Measurements from ENCODE around the gene BHLHE23.

The BHLHE23 gene

DNA sequence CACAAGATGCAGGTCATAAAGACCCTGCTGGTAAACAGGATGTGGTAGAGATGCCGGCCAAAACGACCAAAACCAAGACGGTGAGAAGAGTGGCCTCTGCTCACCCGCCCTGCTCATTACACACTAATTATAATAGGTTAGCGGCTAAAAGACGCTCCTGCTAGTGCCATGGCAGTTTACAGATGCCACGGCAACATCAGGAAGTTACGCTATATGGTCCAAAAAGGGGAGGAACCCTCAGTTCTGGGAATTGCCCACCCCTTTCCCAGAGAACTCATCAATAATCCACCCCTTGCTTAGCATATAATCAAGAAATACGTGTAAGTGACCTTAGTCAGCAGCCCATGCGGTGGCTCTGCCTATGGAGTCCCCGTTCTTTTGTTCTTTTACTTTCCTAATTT, 17.6 kb downstream of the BHLHE23 start:
- TF ChIP-seq GATA3 (IDR thresholded peaks at IDR 0.05; ENCODE audit: low read depth, low read length) (no peak), GATA2 (IDR thresholded peaks at IDR 0.05; ENCODE audit: low read depth, low read length) (no peak)

DNA sequence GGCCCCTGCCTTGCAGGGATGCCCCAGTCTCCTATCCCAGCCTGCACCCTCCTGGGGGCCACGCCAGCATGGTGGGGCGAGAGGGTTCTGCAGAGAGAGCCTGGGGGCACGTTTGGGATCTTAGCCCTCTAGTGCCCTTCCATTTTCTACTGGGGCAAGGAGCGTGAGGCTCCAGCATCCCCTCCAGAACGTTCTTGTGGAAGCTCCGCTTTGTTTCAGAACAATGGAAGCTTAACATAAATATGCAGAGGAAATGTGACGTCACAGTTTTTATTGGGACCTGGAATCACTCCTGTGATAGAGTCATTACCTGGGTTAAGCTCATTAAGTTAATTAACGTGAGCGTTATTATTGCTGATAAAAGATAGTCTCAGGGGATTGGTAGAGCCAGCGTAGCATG, 19.6 kb downstream of the BHLHE23 start:
- no peak for TF ChIP-seq GATA3 (IDR thresholded peaks at IDR 0.05; ENCODE audit: low read depth, low read length)
- no peak for TF ChIP-seq GATA2 (IDR thresholded peaks at IDR 0.05; ENCODE audit: low read depth, low read length)

DNA sequence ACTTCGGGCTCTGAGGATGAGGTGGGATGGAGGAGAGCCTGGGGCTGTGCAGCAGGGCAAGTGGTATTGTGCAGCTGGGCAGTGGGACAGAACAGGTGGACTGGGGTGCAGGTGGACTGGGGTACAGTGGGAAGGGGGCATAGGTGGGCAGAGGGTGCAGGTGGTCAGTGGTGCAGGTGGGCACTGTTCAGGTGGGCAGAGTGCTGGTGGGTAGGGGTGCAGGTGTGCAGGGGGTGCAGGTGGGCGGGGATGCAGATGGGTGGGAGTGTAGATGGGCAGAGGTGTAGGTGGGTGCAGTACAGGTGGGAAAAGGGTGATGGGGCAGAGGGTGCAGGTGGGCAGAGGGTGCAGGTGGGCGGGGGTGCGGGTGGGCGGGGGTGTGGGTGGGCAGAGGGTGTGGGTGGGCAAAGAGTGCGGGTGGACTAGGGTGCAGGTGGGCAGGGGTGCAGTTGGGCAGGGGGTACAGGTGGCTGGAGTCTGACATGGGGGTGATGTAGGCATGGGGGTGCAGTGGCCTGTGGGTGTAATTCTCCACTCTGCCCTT, 20.4 kb downstream of the BHLHE23 start:
- TF ChIP-seq GATA2 (IDR thresholded peaks at IDR 0.05; ENCODE audit: low read depth, low read length) (no peak), GATA3 (IDR thresholded peaks at IDR 0.05; ENCODE audit: low read depth, low read length) (no peak)

DNA sequence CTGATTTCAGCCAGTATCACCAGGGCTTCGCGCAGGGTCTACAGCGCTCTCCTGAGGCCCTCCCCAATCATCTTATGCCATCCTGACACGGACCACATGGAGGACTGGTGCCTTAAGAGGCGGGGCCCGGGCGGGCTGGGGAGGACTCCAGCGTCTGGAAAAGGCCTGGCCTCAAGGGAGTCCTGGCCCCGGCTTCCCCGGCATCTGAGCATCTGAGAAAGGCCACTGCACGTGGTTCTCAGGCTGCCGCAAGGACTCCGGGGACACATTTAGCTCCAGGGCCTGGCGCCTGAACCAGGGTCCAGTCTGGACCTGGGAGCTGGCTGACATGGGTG, 21.4 kb downstream of the BHLHE23 start:
- no peak for TF ChIP-seq GATA3 (IDR thresholded peaks at IDR 0.05; ENCODE audit: low read depth, low read length)
- TF ChIP-seq GATA2 (IDR thresholded peaks at IDR 0.05; ENCODE audit: low read depth, low read length), result no peak

DNA sequence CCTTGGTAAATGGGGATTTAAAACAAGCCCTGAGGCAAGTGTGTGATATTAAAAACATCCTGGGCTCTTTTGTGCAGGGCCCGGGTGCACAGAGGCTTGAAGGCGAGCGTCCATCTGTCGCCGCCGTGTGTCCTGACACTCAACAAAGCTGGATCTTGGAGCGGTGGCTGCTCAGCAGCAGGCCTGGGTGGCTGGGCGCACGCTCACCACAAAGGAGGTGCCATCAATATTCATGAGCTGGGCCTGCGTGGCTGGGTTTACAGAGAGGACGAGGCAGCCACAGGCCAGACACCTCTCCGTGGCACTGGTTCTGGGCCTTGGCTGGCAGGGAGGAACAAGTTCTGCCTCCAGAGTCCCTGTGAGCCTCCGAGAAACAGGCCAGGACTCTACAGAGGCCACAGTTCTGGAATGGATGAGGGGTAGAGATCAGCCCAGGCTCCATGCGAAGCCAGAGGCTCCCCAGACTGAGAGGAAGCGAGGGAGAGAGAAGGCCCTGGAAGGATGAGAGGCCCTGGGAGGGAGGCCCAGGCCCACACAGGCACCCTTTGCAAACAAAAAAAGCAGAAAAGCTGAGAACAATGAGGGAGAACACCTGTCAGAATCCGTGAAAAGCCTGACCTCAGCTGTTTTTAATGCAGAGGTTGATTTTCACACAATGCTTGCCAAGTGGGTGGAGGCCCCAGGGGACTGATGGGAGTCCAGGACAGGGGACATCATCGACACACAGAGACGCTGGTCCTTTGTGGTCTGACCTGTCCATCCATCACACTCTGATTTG, 21.9 kb downstream of the BHLHE23 start:
- no peak for TF ChIP-seq GATA3 (IDR thresholded peaks at IDR 0.05; ENCODE audit: low read depth, low read length)

DNA sequence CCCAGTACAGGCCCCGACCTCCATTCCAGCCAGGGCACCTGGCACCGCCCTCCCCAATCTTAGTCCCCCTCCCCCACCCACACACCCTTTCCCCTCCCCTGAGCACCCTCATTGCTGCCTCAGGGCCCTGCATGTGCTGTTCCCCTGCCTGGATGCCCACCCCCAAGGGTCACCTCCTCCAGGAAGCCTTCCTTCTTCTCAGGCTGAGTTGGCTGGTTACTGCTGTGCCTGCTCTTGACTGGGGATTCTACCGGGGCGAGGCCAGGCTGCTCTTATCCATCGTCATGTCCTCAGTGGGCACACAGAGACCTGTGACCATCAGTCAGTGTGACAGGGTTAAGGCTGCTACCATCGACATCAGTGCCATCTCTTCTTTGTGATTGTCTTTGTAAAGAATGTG, 23.6 kb downstream of the BHLHE23 start:
- TF ChIP-seq GATA2 (IDR thresholded peaks at IDR 0.05; ENCODE audit: low read depth, low read length) (no peak), GATA3 (IDR thresholded peaks at IDR 0.05; ENCODE audit: low read depth, low read length) (no peak)

DNA sequence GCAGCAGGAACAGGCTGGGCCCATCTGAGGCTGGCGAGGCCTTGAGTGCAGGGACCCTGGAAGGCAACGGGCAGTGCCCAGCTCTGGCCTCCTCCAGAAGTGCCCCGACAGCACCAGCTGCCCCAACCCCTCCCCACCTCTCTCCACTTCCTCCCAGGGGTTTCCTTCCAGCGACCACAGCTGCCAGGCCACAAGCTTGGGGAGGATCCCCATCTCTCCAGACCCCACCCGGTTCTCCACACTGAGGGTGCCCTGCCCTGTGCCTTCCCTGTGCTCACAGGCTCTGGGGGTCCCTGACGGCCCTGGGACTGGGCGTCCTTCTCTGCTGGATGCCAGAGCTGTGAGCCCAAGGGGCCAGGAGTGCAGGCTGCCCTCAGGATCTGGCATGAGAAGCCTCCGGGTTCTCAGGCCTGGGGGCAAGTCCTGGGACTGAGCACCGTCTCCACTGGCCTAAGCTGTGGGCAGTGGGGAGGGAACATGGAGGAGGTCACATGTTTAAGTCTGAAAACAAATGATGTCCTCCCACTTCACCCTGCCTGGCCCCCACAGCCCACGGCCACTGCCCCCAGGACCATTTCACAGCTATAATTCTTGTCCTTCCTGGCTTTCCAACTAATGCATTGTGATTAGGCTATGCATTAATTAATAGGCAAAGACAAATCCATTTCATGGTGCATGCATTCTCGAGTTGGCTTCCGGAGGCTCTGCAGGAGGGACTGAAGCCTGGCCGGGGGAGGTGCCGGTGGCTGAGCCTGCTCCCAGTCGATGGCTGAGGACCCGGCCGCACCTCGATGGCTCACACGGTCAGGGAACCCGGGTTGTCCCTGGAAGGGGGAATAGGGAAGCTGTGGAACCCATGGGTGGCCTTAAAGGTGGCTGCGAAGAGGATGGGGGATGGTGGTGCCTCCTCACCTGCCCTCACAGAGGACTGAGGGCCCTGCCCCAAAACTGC, 24.4 kb downstream of the BHLHE23 start:
- TF ChIP-seq GATA3 (IDR thresholded peaks at IDR 0.05; ENCODE audit: low read depth, low read length) (no peak), GATA2 (IDR thresholded peaks at IDR 0.05; ENCODE audit: low read depth, low read length) (no peak)

DNA sequence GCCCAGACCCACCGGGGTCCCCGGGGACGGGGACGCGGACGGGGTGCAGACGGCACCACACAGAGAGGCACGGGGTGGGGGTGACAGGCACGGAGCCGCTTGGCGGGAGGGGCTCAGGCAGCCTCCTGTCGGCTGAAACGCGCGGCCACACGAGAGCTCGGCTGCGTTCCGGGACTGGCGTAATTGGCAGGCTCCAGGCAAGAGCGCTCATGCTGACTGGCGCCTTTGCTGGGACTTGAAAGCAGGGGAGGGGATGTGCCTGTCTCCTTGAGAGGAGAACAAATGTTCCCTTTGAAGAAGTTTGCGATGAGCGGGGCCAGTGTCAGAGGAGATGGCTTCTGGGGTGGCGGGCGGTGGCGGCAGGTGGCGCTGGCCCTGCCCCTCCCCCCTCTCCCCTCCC, 25.8 kb downstream of the BHLHE23 start:
- TF ChIP-seq GATA3 (IDR thresholded peaks at IDR 0.05; ENCODE audit: low read depth, low read length) (no peak), GATA2 (IDR thresholded peaks at IDR 0.05; ENCODE audit: low read depth, low read length) (no peak)

DNA sequence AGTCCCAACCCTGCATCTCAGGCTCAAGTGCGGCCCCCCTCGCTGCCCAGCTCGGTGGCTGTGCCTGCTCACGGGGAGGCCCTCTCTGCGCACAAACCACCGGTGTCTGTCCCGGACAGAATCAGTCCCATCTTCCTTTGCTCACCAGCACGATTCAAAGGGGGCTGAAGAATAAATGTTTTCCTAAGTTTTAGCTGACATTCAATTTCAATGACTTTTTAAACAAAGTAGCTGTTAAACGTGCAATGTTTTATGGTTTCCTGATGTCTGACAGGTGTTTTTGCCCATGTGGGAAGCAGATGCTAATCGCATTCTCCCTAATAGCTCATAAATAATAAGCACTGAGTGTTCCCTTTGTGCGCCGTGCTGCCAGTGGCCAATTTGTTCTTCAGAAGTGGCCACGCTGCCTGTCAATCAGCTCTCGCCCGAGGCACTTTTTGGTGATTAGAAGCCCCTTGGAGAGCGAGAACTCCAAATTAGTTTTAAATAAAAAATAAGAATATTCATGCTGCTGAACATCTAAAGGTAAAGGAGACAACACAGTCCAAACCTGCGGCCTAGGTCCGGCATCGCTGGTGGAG, 26.3 kb downstream of the BHLHE23 start:
- no peak for TF ChIP-seq GATA3 (IDR thresholded peaks at IDR 0.05; ENCODE audit: low read depth, low read length)
- no peak for TF ChIP-seq GATA2 (IDR thresholded peaks at IDR 0.05; ENCODE audit: low read depth, low read length)

DNA sequence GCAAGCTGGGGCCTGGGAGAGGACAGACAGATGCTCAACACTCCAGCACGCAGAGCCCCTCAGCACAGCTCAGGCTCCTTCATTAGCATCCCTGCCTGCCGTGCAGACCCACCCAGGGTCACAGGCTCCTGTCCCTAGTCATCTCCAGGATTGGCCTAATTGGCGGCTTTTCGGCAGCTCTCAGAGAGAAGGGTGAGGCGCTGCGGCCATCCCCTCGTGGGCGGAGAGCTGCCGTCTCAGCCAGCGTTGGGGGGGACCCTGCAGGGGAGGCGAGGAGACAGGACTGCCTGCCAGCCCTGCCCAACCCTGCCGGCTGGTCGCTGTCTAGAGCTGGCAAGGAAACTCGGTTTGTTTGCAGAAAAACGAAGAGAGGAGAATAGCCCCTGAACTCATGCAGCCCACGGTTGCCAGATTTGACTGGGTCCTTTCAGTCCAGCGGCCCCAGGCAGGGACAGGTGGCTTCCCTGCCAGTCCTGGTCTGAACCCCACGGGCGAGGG, 26.8 kb downstream of the BHLHE23 start:
- TF ChIP-seq GATA2 (IDR thresholded peaks at IDR 0.05; ENCODE audit: low read depth, low read length) (no peak), GATA3 (IDR thresholded peaks at IDR 0.05; ENCODE audit: low read depth, low read length) (no peak)

DNA sequence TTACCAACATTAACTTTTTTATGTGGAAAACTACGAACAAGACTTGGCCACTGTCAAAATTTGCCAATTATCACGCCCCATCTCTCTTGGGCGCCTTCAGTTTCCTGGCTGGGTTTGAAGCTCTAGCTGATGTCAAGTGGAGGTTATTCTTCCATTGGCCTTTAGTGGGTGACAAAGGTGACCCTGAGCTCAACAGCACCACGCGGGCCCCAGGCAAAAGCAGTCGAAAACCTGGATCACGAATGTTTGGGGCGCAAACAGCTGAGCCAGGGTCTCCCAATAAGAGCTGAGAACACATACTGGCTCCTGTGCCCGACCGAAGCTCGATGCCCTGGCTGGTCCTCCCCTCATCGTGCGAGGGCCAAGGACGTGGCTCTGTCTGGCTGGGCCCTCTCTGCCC, 27.5 kb downstream of the BHLHE23 start:
- no peak for TF ChIP-seq GATA3 (IDR thresholded peaks at IDR 0.05; ENCODE audit: low read depth, low read length)
- no peak for TF ChIP-seq GATA2 (IDR thresholded peaks at IDR 0.05; ENCODE audit: low read depth, low read length)

DNA sequence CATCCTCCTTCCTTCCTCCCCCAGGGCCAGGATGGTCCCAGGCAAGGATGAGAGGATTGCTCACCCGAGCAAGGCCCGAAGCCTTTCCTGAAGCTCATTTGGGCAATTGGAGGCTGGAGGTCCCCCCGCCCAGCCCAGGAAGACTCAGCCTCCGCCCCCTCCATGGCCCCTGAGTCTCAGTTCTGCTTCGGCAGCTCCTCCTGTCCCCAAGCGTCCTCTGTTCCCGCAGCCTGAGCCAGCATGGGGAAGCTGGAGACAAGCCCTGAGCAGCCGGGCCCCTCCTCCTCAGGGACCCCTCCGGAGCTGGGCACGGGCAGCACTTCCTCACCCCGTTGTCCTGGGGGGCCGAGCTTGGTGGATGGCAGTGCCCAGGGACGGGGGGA, 28.2 kb downstream of the BHLHE23 start:
- TF ChIP-seq GATA3 (IDR thresholded peaks at IDR 0.05; ENCODE audit: low read depth, low read length), result no peak

DNA sequence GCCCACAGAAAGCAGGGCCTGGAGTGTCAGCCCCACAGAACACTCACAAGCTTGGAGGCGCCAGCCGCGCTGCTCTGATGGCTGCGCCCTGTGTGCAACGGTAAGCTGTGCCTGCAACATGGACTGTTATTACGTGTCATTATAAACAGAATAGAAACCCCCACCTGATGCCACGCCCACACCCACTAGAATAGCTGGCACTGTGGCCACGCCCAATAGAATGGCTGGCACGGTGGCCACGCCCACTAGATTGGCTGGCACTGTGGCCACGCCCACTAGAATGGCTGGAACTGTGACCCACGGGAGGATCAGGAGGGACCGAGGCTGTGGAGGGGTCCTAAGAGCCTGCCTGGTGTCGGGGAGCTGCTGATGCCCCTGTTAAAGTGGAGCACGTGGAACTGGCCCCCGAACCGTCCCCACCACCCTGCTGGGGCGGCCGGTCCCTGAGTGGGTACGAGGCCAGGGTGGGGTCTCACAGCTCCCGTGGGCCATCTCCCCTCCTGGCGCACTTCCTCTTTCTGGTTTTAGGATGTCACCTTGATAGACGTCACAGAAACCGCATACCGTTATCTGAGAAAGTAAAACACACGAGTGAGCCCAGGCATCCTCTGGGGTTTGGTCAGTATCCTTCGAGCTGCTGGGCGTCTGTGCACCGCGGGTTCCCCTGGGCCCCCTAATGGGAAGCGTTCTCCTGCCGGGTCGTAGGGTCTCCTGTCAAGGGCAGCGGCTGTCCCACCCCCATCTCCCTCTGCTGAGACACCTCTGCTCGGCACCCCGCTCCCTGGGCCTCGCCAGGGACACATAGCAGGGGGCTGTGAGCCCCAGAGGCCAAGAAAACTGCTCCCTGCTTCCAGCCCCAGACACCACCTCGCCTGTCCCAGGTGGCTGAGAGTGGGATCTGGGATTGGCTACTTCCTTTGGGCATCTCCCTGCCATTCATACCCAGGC, 28.9 kb downstream of the BHLHE23 start:
- no peak for TF ChIP-seq GATA3 (IDR thresholded peaks at IDR 0.05; ENCODE audit: low read depth, low read length)
- TF ChIP-seq GATA2 (IDR thresholded peaks at IDR 0.05; ENCODE audit: low read depth, low read length), result no peak
